H9 (cell line): ENCODE measurements around the gene ITIH5. TPM values are rescaled to one million over a fixed set of nuclear protein-coding genes. Genes with fewer than 3 reads are reported as not detected.

Experiments used
- DNase-seq: peaks from one replicate; pipeline ENCODE4 v3.0.0-alpha.2; 2017
- H2AFZ ChIP-seq: one replicate; pipeline ENCODE4 v1.6.1; 2013; ENCODE audit warnings: mild to moderate bottlenecking, low read length, control low read depth, moderate library complexity
- H2AK5ac ChIP-seq: 2 replicates; pipeline ENCODE4 v1.6.1; 2013; ENCODE audit warnings: low read length, control low read depth, mixed read lengths; ENCODE audit not compliant: insufficient read length
- H2BK120ac ChIP-seq: one replicate; pipeline ENCODE4 v1.6.1; 2013; ENCODE audit warnings: low read depth, mild to moderate bottlenecking, low read length, control low read depth, inconsistent platforms; ENCODE audit not compliant: poor library complexity, severe bottlenecking
- H2BK12ac ChIP-seq: 2 replicates; pipeline ENCODE4 v1.6.1; 2013; ENCODE audit warnings: low read length, control low read depth, mixed read lengths, low read depth; ENCODE audit not compliant: insufficient read length
- H2BK15ac ChIP-seq: 2 replicates; pipeline ENCODE4 v1.6.1; 2013; ENCODE audit warnings: low read depth, low read length, control low read depth
- H2BK20ac ChIP-seq: one replicate; pipeline ENCODE4 v1.6.1; 2013; ENCODE audit warnings: low read depth, mild to moderate bottlenecking, low read length, control low read depth, inconsistent platforms; ENCODE audit not compliant: poor library complexity, severe bottlenecking
- H2BK5ac ChIP-seq: 2 replicates; pipeline ENCODE4 v1.6.1; 2013; ENCODE audit warnings: low read length, control low read depth, mixed read lengths; ENCODE audit not compliant: insufficient read length
- H3K14ac ChIP-seq: 2 replicates; pipeline ENCODE4 v1.6.1; 2013; ENCODE audit warnings: low read length, control low read depth; ENCODE audit not compliant: insufficient read depth
- H3K18ac ChIP-seq: 2 replicates; pipeline ENCODE4 v1.6.1; 2013; ENCODE audit warnings: low read depth, mild to moderate bottlenecking, mixed read lengths, low read length, control low read depth; ENCODE audit not compliant: insufficient read length
- H3K23ac ChIP-seq: 2 replicates; pipeline ENCODE4 v1.6.1; 2013; ENCODE audit warnings: low read length, control low read depth, mixed read lengths, low read depth; ENCODE audit not compliant: insufficient read length
- H3K23me2 ChIP-seq: 2 replicates; pipeline ENCODE4 v1.6.1; 2013; ENCODE audit warnings: low read depth, mild to moderate bottlenecking, mixed read lengths, low read length, control low read depth; ENCODE audit not compliant: insufficient read length, poor library complexity, severe bottlenecking
- H3K27ac ChIP-seq: 2 replicates; pipeline ENCODE4 v1.5.1; 2013; ENCODE audit warnings: low read length, control low read depth, mixed read lengths, low read depth; ENCODE audit not compliant: insufficient read length
- H3K27me3 ChIP-seq: 2 replicates; pipeline ENCODE4 v1.6.1; 2013; ENCODE audit warnings: low read length, control low read depth, inconsistent platforms; ENCODE audit not compliant: insufficient read depth
- H3K4ac ChIP-seq: 2 replicates; pipeline ENCODE4 v1.6.1; 2013; ENCODE audit warnings: low read depth, mild to moderate bottlenecking, control low read depth, inconsistent platforms, low read length, moderate library complexity
- H3K4me1 ChIP-seq: 2 replicates; pipeline ENCODE4 v1.6.1; 2013; ENCODE audit warnings: low read length, control low read depth, inconsistent platforms; ENCODE audit not compliant: insufficient read depth
- H3K4me2 ChIP-seq: 2 replicates; pipeline ENCODE4 v1.6.1; 2013; ENCODE audit warnings: low read length, control low read depth, mixed read lengths; ENCODE audit not compliant: insufficient read length, insufficient read depth
- H3K56ac ChIP-seq: 2 replicates; pipeline ENCODE4 v1.6.1; 2013; ENCODE audit warnings: low read depth, mild to moderate bottlenecking, mixed read lengths, low read length, control low read depth; ENCODE audit not compliant: insufficient read length
- H3K79me1 ChIP-seq: 2 replicates; pipeline ENCODE4 v1.6.1; 2013; ENCODE audit warnings: low read depth, mild to moderate bottlenecking, moderate library complexity, low read length, control low read depth, inconsistent platforms; ENCODE audit not compliant: insufficient read depth, poor library complexity, severe bottlenecking
- H3K79me2 ChIP-seq: 2 replicates; pipeline ENCODE4 v1.6.1; 2013; ENCODE audit warnings: low read length, control low read depth, inconsistent platforms; ENCODE audit not compliant: insufficient read depth
- H3K9ac ChIP-seq: 2 replicates; pipeline ENCODE4 v1.6.1; 2013; ENCODE audit warnings: low read length, control low read depth, mixed read lengths; ENCODE audit not compliant: insufficient read length; ENCODE audit errors: extremely low read depth
- H3K9me3 ChIP-seq: one replicate; pipeline ENCODE4 v1.6.1; 2013; ENCODE audit warnings: low read depth, low read length, inconsistent platforms; ENCODE audit not compliant: control insufficient read depth
- H3T11ph ChIP-seq: one replicate; pipeline ENCODE4 v1.6.1; 2013; ENCODE audit warnings: mild to moderate bottlenecking, low read length, control low read depth, inconsistent platforms
- H4K20me1 ChIP-seq: one replicate; pipeline ENCODE4 v1.6.1; 2013; ENCODE audit not compliant: control insufficient read depth, insufficient read length, insufficient read depth
- H4K5ac ChIP-seq: 2 replicates; pipeline ENCODE4 v1.6.1; 2013; ENCODE audit warnings: low read depth, mild to moderate bottlenecking, mixed read lengths, low read length, control low read depth; ENCODE audit not compliant: insufficient read length
- H4K8ac ChIP-seq: replicated peaks from 2 replicates; pipeline ENCODE4 v1.6.1; 2013; ENCODE audit warnings: low read length, control low read depth, mixed read lengths, low read depth; ENCODE audit not compliant: insufficient read length
- H4K91ac ChIP-seq: 2 replicates; pipeline ENCODE4 v1.6.1; 2013; ENCODE audit warnings: low read depth, mild to moderate bottlenecking, moderate library complexity, mixed read lengths, low read length, control low read depth; ENCODE audit not compliant: insufficient read length
- H3K27ac Mint-ChIP-seq, 3 experiments: 2 replicates in 2 of 3; 3 replicates in 1 of 3; pipeline ENCODE4 v1.8.0; 2020 to 2021; ENCODE audit warnings: mixed read lengths in 3 of 3, mild to moderate bottlenecking in 1 of 3, moderate library complexity in 1 of 3
- H3K27me3 Mint-ChIP-seq: 2 replicates; pipeline ENCODE4 v1.8.0; 2021; ENCODE audit warnings: low read depth, mild to moderate bottlenecking, moderate library complexity, mixed read lengths
- H3K36me3 Mint-ChIP-seq, 3 experiments: 2 replicates in 2 of 3; 3 replicates in 1 of 3; pipeline ENCODE4 v1.8.0; 2020 to 2021; ENCODE audit warnings: low read depth in 3 of 3, mixed read lengths in 3 of 3; ENCODE audit not compliant: insufficient read depth in 1 of 3
- H3K4me1 Mint-ChIP-seq, 2 experiments: 2 replicates each; pipeline ENCODE4 v1.8.0; 2020; ENCODE audit warnings: mixed read lengths in 2 of 2
- H3K4me3 Mint-ChIP-seq, 2 experiments: 2 replicates in 1 of 2; 3 replicates in 1 of 2; pipeline ENCODE4 v1.8.0; 2020 to 2021; ENCODE audit warnings: mild to moderate bottlenecking in 2 of 2, mixed read lengths in 2 of 2, moderate library complexity in 1 of 2
- H3K9me3 Mint-ChIP-seq, 2 experiments: 2 replicates in 1 of 2; 3 replicates in 1 of 2; pipeline ENCODE4 v1.8.0; 2020; ENCODE audit warnings: mild to moderate bottlenecking in 2 of 2, mixed read lengths in 2 of 2, moderate library complexity in 1 of 2
- WGBS: extraction: QIAGEN DNeasy Blood & Tissue Kit; methylation state at CpG from one replicate; pipeline ENCODE4 v1.1.7; 2013; ENCODE audit warnings: missing lambda C conversion rate, low lambda C conversion rate, mixed read lengths; ENCODE audit not compliant: insufficient read length; ENCODE audit errors: extremely low coverage; 5-methylcytosine and 5-hydroxymethylcytosine counted together
- total RNA-seq: library from RNA; stranded (reverse); gene quantifications from 2 replicates; pipeline ENCODE4 v1.2.1, GENCODE V29; 2021
- TF ChIP-seq, protein P1 (sequence below): fragments of 200-600 bp; sonication (generic); conservative IDR thresholded peaks from 3 replicates; pipeline ENCODE4 v1.8.0; 2021; ENCODE audit warnings: antibody characterized with exemption, mild to moderate bottlenecking

The ITIH5 gene
- total RNA-seq, 1 experiment from 2014 or later = 1.3 TPM

DNA sequence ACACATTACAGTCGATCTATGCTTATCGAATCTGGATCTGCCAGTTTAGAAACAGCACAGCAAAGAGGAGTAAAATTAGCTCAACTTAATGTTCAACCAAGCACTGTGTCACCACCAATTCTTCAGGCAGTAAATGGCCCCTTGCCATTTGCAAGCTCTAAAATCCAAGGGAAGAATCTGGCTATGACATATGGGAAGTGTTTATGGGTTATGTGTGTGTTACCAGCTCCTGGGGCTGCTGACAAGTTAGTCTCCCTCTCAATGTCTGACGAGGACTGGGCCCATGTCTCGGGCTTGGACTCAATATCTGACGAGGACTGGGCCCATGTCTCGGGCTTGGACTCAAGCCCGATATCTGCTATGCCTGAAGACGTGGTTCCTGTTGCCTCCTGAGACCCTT is 30.7 kb upstream of the ITIH5 start:
- H3K9ac ChIP-seq = no peak overlapping the region
- no peak overlapping the region for H3K27ac ChIP-seq
- no peak overlapping the region for H2BK20ac ChIP-seq
- no peak overlapping the region for H3T11ph ChIP-seq
- no peak overlapping the region for H2BK120ac ChIP-seq
- no peak overlapping the region for H3K23ac ChIP-seq
- Mint-ChIP-seq H3K4me3 (no peak overlapping the region), H3K27ac (no peak overlapping the region), H3K9me3 (peaks cover 14 to 17% of the 10 kb centered on the region in 2 experiments), H3K27me3 (no peaks in the 10 kb centered on the region; the same call in 1 of the 2 replicates), H3K4me1 (0 out of 4 replicates have a peak, but pooled peaks cover 0 to 3% of the 10 kb centered on the region in 2 experiments), H3K36me3 (peaks cover 4 to 10% (median 6%) of the 10 kb centered on the region in 3 experiments; a peak in 6 of 7 replicates)
- no peak overlapping the region for H4K91ac ChIP-seq
- no peak overlapping the region for H3K4ac ChIP-seq
- H2BK5ac ChIP-seq = no peak overlapping the region
- no peak overlapping the region for H3K14ac ChIP-seq
- H2AK5ac ChIP-seq = no peak overlapping the region
- TF ChIP-seq, protein P1, sequence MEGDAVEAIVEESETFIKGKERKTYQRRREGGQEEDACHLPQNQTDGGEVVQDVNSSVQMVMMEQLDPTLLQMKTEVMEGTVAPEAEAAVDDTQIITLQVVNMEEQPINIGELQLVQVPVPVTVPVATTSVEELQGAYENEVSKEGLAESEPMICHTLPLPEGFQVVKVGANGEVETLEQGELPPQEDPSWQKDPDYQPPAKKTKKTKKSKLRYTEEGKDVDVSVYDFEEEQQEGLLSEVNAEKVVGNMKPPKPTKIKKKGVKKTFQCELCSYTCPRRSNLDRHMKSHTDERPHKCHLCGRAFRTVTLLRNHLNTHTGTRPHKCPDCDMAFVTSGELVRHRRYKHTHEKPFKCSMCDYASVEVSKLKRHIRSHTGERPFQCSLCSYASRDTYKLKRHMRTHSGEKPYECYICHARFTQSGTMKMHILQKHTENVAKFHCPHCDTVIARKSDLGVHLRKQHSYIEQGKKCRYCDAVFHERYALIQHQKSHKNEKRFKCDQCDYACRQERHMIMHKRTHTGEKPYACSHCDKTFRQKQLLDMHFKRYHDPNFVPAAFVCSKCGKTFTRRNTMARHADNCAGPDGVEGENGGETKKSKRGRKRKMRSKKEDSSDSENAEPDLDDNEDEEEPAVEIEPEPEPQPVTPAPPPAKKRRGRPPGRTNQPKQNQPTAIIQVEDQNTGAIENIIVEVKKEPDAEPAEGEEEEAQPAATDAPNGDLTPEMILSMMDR = no peak
- no peaks in the 10 kb centered on the region for H4K20me1 ChIP-seq
- no CpG with 5 or more reads among the region's 8 CpGs for WGBS
- H4K5ac ChIP-seq = no peak overlapping the region
- H3K27me3 ChIP-seq = no peaks in the 10 kb centered on the region
- H2BK15ac ChIP-seq = no peak overlapping the region; the same call in 1 of the 2 replicates
- H3K79me2 ChIP-seq = no peaks in the 10 kb centered on the region
- no peak overlapping the region for H2BK12ac ChIP-seq
- DNase-seq = no peak
- no peaks in the 10 kb centered on the region for H3K79me1 ChIP-seq
- no peaks in the 10 kb centered on the region for H3K23me2 ChIP-seq
- H3K4me2 ChIP-seq = no peak overlapping the region
- H3K4me1 ChIP-seq = peaks cover 2% of the 10 kb centered on the region; the same call in 1 of the 2 replicates
- no peak overlapping the region for H3K18ac ChIP-seq
- H4K8ac ChIP-seq = no peak overlapping the region
- H3K9me3 ChIP-seq = no peaks in the 10 kb centered on the region
- no peak overlapping the region for H2AFZ ChIP-seq
- no peak overlapping the region for H3K56ac ChIP-seq
